H1 (cell line): Measurements from ENCODE around the gene CTTNBP2NL. TPM values are rescaled to one million over a fixed set of nuclear protein-coding genes. Genes with fewer than 3 reads are reported as not detected.

Experiments used
- TAF7 ChIP-seq: optimal IDR thresholded peaks from 2 replicates; pipeline ENCODE3; 2011; ENCODE audit warnings: low read depth, mild to moderate bottlenecking, inconsistent platforms, low read length, moderate library complexity, borderline replicate concordance
- TCF12 ChIP-seq: IDR thresholded peaks from 2 replicates; pipeline ENCODE4 v1.6.1; 2011; ENCODE audit warnings: low read depth, mild to moderate bottlenecking, low read length
- TEAD4 ChIP-seq: IDR thresholded peaks from 2 replicates; pipeline ENCODE4 v1.6.1; 2012; ENCODE audit warnings: low read depth, low read length, inconsistent platforms, mixed read lengths
- polyA plus RNA-seq, 7 experiments: library from polyadenylated mRNA; depleted of rRNA in 3 of 7; stranded (reverse) in 5 of 7; unstranded in 2 of 7; fragments of >200 nt in 5 of 7; fragments of 200-250 nt in 2 of 7; gene quantifications; 1 replicate in 5 of 7; 2 replicates in 1 of 7; 4 replicates in 1 of 7; pipeline versions ENCODE4 v1.2.1 to v1.2.3, GENCODE V29; 2011 to 2013; ENCODE audit warnings: missing spikeins in 2 of 7, mixed read lengths in 2 of 7
- total RNA-seq: library from RNA; stranded (reverse); fragmentation: NEBNext Ultra II Directional; extraction: Animal tissue kit (Norgen Biotek cat#: 25700); gene quantifications from 2 replicates; pipeline ENCODE4 v1.2.1, GENCODE V29; 2021
- TF ChIP-seq, protein P1 (sequence below): IDR thresholded peaks from 2 replicates; pipeline ENCODE4 v1.6.1; 2012; ENCODE audit warnings: low read length, inconsistent platforms

The CTTNBP2NL gene
- total and polyA plus RNA-seq, 2 of the 8 experiments (the other 6 are each of a cell fraction or from before 2014, with no cell fraction given): 6.4 to 35.1 TPM

DNA sequence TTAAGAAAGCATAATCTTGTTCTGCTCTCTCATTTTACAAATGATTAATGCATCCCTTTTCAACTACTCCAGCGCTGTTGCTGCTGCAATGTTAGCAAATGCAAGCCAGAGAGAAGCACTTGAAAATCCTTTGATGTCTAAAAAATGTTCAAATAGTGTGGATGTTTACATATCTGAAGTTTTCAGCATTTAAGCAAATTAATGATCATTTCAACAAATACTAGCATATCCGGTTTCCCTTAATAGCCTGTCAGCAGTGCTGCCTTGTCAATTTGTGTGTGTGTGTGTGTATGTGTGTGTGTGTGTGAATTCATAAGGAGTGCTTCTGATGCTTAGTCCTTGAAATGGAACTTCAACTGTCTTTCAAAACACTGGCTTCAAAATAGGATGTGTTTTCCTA lies 64.6 kb downstream of the CTTNBP2NL start (continued):
- TF ChIP-seq TAF7 (no peak), TCF12 (no peak), TEAD4 (no peak)
- TF ChIP-seq, protein P1, sequence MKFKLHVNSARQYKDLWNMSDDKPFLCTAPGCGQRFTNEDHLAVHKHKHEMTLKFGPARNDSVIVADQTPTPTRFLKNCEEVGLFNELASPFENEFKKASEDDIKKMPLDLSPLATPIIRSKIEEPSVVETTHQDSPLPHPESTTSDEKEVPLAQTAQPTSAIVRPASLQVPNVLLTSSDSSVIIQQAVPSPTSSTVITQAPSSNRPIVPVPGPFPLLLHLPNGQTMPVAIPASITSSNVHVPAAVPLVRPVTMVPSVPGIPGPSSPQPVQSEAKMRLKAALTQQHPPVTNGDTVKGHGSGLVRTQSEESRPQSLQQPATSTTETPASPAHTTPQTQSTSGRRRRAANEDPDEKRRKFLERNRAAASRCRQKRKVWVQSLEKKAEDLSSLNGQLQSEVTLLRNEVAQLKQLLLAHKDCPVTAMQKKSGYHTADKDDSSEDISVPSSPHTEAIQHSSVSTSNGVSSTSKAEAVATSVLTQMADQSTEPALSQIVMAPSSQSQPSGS: no peak
- TF ChIP-seq, all 59 proteins: peak for 0
